ENCODE data around the gene SLC12A9.

SLC12A9 gene

DNA sequence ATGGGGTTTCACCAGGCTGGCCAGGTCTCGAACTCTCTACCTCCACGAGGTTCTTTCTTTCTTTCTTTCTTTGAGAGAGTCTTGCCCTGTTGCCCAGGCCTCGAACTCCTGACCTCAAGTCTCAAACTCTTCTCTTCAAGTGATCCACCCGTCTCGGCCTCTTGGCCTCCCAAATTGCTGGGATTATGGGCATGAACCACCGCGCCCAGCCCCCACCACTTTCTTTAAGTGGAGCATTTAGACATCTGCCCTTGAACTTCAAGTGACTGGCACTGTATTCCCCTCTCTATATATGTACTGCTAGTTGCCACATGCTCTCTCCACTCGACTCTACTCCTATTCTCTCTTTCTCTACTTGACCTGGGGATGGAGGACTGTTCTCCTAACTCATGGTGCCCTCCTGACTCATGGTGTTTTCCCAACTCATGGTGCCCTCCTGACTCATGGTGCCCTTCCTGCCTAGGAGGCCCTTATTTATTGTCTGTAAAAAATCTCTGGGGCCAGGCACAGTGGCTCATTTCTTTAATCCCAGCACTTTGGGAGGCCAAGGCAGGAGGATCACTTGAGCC lies 62.5 kb downstream of the SLC12A9 start:
- Histone ChIP-seq H3K4me3 (no peak overlapping the region), H3K27ac (no peak overlapping the region)

Measured in skin epidermis (tissue), 12 donors.